ENCODE data around the gene DCLK2.

GRCh38 chr4:150090836-150091235 lies 12.6 kb downstream of the DCLK2 start:
- TF ChIP-seq, protein P1, sequence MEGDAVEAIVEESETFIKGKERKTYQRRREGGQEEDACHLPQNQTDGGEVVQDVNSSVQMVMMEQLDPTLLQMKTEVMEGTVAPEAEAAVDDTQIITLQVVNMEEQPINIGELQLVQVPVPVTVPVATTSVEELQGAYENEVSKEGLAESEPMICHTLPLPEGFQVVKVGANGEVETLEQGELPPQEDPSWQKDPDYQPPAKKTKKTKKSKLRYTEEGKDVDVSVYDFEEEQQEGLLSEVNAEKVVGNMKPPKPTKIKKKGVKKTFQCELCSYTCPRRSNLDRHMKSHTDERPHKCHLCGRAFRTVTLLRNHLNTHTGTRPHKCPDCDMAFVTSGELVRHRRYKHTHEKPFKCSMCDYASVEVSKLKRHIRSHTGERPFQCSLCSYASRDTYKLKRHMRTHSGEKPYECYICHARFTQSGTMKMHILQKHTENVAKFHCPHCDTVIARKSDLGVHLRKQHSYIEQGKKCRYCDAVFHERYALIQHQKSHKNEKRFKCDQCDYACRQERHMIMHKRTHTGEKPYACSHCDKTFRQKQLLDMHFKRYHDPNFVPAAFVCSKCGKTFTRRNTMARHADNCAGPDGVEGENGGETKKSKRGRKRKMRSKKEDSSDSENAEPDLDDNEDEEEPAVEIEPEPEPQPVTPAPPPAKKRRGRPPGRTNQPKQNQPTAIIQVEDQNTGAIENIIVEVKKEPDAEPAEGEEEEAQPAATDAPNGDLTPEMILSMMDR (IDR thresholded peaks at IDR 0.05), result no peak
- TF ChIP-seq POLR2A (IDR thresholded peaks at IDR 0.05), result no peak

All from right lobe of liver (tissue), 4 donors.